ENCODE measurements around the gene TMPRSS3.

Gene TMPRSS3

DNA sequence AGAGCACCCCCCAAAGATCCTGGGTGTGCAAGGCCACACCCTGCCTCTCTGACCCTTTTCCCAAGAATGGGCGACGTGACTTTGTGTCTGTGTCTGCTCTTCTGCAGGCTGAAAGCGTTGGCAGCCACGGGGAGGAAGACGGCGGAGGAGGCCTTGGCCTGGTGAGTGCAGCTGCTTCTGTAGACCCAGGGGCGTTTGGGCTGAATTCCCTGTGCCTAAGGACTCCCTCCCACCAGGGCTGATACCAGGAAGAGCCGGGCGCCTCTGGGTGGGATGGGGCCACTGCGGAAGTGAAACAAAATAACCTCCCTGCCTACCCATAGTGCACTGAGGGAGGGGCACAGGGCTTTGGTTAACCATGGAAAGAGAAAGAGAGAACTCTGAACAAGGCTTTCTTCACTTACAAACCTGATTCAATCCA lies 10.4 kb upstream of the TMPRSS3 start:
- no peak for DNase-seq

DNA sequence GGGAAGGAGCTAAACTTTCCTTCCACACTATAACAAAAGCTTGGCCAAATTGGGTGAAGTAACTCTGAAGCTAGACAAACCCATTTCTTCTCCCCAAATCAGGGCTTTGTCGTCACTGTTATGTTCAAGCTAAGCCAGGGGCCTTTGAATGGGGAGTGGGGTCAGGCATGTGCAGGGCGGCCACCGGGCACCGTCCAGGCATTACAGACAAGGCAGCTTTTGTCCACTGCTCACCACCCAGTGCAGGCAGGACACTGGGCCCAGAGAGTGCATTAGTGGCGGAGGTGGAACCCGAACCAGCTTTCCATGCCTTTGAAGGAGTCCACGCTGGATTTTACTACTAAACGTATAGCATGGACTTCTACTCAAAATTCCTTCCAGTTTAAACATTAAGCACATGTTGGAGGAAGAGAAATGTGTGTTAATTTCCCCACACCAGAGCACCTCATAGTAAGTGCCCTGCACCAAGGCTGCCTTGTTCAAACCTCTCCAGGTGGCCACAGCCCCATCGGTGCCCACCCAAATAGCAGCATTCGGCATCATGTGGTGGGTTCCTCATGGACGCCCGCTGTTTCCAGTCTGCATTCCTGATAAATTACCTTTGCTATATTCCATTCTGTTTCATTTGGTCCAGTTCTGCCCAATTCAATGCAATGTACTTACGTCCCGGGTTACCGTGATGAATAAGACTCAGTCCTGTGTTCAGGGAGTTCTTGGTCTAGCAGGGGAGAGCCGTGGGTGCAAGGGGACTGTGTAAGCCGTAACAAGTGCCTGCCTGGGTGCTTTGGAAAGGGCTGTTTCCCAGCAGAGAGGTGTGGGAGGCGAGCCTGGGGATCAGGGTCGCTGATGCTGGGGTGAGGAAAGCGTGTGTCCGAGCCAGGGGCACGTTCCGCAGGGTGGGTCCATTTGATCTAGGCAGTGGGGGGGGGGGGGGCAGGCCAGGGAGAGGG lies 9.5 kb upstream of the TMPRSS3 start:
- no peak for DNase-seq

DNA sequence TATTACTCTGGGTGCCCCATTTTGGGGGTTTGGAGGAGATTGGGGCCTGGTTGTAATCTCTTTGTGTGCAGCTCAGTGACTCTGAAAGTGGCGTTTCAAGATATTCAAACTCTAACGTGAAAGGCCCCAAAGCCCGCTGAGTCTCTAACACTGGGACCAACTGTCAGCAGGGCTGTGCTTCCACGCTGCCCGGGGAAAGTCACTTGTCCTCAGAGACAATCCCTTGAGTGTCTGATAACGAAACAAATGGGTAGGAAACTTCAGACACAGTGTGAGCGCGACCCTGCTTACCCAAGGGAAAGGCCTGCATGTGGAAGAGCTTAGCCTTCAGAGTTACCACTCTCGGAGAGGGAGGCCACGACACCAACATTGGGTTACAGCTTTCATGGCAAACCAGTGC lies 8.7 kb upstream of the TMPRSS3 start:
- DNase-seq: no peak

DNA sequence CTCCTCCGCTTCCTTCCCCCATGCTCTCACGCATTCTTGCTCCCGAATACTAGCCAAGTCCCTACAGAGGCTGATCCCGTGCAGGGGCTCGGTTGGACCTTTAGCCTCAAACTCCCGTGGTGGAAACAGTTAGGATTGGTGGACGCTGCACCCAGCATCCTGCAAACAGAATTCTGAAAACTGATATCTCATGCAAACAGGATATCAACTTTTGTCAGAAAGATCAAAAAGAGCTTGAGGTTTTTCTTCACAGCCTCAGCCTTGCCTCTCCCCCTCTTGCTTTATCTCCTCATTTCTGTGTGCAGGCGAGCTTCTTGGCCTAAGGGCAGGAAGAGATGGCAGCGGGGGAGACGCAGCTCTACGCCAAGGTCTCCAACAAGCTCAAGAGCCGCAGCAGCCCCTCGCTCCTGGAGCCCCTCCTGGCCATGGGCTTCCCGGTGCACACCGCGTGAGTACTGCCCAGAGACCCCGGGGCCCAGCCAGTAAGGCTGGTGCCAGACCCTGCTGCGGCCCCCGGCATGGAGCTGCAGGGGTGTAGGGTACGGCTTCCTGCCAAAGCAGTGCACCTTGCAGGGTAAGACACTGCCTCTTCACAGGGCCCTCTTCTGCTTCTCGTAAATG lies 7.9 kb upstream of the TMPRSS3 start, which contains the start of gene UBASH3A:
Gene UBASH3A, plus strand, starts transcription at position 292 of the 621 bp plus-strand sequence. Its CDS starts 44 bp downstream, at position 336.
- DNase-seq: no peak

DNA sequence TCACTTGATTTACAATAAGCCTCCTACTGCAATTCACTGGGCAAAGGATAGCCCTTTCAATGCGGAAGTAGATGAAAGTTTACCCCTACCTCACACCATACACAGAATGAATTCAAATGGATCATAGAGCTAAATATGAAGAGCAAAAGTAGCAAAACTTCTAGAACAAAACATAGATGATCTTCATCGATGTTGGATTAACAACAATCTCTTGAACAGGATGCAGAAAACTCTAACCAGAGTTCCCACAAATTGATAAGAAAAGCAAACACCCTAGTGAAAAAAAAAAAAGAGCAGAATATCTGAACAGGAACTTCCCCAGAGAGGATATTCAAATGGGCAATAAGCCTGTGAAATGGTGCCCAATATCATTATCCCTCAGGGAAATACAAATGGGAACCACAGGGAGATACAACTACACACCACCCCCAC lies 6.0 kb upstream of the TMPRSS3 start:
- no peak for DNase-seq

DNA sequence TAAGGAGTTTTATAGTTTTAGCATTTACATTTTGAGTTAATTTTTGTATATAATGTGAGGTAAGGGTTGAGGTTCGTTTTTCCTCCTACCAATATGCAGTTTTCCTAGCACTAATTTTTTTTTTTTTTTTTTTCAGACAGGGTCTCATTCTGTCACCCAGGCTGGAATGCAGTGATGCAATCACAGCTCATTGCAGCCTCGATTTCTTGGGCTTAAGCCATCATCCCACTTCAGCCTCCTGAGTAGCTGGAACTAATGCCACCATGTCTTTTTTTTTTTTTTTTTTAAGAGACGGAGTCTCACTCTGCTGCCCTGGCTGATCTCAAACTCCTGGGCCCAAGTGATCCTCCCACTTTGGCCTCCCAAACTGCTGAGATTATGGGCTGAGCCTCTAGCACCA lies 5.3 kb upstream of the TMPRSS3 start:
- DNase-seq: no peak

DNA sequence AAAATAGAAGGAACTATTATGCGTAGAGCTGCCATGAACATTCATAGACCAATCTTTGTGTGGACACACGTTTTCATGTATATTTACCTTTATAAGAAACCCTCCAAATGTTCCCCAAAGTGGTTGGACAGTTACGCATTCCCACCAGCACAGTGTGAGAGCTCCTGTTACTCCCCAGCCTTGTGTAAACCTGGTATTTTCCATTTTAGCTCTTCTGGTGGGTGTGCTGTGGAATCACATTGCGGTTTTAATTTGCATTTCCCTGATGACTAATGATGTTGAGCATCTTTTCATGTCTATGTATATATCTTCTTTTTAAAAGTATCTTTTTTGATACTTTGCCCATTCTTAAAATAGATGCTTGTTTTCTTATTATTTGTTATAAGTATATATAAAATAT lies 4.7 kb upstream of the TMPRSS3 start:
- no peak for DNase-seq

DNA sequence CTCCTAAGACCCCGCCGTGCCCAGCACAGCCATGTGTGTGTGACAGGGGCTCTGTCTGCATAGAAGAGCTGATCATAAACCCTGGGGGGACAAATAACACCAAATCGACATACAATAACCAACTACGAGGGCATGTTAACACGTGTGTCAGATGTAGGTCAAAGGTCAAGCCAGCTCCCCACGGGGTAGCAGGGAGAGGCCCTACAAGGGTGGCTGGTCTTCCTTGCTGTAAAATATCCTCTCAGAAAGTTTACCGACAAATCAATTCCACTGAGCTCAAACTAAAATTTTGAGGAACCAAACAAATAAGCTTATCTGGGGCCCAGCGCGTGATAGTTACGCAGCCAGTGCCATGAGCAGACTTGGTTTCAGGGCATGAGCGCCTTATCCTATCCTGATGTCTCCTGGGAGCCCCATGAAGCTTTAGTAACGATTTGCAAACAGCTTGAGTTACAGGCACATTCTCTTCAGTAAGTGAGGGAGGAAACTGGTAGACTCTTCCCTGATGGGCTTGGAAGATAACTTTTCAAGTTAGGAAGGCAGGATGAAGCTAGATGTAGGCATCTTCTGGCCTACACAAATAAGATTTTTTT lies 2.7 kb upstream of the TMPRSS3 start:
- no peak for DNase-seq

DNA sequence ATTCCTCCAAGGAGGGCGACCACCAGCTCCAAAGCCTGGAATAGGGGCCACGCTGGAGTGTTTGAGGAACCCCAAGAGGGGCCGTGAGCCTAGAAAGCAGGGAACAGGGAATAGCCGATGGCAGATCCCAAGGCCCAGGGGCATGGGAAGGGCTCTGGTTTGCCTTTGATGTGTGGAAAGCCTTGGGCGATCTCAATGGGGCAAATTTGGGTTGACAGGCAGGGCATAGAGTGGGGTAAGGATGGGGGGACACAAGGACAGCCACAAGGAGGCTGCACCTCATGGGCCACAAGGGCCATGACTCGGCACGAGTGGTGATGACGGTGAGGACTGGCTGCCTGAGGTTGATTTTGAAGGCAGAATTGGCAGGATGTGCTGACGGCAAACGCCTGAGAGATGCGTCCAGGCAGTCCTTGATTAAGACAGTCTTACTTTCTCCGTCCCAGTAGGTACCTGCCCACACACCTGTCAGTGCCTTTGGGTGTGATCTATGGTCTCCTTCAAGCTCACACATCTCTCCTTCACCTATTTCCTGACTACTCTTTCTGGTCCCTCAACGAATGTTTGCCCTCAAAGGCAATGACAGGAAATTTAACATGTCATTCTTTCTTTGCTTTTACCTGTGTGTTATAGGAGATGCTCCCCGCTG lies 2.0 kb upstream of the TMPRSS3 start:
- no peak for DNase-seq

DNA sequence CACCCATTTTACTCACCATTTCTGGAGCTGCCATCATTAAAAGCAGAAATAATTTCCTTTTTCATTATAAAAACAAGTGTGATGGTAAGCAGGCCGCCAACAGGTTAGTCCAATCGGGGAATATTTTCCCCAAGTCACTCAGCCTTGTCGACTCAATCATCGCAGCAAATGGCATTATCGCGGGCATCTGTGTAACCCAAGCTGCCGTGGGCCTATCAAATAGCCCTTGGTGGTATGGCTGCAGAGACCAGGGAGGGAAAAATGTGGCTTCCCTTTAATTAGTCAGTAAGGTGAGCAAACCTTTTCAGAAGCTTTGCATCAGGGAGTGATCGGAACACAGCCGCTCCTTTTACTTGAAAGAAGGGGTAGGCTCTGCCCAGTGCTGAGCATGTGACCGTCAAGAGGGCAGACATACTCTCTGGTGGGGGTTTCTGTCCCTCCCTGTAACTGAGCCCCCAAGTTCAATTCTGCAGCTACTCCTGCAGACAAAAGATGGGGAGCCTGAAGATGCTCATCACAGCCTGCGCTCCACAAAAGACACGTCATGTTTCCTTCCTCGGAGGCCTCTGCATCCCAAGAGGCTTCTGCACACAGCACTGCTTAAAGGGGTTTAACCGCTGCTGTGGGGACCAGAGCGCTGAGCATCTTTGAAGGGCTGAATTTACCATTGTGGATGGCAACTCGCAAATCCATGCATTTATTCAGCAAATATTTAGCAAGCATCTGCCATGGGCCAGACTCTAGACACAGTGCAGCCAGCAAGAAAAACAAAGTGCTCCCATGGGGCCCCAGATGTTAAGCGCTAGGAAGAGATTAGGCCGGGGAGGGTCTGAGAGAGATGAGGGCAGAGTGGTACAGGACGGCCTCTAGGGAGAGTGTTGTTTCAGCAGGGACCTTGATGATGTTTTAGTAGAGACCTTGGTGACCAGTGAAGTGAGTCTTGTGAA lies 1.2 kb upstream of the TMPRSS3 start:
- no peak for DNase-seq

DNA sequence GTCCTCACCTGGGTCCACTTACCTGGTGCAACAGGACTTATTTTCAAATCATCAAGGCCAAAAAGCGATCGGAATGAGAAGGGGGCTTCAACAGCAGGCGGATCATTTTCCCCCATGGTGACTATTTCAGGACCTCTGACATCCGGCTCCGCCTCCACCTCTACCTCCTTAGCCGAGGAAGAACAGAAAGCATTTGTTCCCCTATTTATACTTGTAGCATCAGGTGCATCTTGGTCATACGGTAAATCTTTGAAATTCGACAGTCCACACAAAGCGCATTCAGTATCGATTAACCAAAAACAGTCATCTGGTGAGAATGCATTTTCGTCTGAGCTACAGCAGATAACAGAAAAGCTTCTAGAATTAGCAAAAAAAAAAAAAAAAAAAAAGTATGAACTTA lies 550 bp downstream of the TMPRSS3 start:
- DNase-seq: no peak

DNA sequence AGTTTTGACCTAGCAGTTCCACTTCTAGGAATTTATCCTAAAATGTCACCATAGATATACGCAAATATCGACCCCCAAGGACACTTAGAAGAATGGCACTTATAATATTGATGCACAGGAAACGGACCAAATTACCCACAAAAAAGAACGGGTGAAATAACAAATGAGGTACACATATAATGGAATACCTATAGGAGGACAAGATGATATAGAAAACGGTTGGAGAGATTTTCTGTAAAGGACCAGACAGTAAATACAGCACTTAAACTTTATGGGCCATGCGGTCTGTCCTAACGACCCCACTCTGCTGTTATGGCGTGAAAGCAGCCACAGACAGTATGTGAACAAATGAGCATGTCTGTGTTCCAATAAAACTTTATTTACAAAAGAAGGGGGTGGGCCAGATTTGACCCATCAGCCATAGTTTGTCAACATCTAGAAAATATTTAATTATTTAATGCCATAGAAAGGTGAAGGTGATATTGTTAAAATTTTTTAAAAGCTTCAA lies 2.4 kb downstream of the TMPRSS3 start:
- no peak for DNase-seq

DNA sequence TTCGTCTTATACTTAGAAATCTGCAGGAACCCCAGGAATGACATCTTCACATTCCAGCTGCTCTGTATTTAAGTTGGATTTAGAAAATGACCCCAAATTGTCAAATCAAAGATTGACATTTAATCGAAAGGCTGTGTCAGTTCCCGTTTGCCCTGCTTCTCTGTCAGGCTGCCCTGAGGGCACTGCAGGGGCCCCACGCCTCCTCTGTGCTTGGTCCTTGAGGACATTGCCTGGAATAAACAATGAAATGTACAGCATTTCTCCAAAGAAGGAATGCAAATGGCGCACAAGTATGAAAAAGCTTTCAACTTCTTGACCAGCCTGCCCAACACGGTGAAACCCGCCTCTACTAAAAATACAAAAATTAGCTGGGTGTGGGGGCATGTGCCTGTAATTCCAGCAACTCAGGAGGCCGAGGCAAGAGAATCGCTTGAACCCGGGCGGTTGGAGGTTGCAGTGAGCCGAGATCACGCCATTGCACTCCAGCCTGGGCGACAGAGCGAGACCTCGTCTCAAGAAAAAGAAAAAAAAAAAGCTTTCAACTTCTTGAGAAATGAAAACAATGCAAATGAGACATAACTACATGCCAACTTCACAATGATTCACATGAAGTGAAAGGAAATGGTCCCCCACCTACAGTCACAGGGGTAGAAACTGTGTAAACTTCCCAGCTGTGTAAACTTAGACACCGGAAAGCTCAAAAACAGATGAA lies 3.0 kb downstream of the TMPRSS3 start:
- DNase-seq: no peak

DNA sequence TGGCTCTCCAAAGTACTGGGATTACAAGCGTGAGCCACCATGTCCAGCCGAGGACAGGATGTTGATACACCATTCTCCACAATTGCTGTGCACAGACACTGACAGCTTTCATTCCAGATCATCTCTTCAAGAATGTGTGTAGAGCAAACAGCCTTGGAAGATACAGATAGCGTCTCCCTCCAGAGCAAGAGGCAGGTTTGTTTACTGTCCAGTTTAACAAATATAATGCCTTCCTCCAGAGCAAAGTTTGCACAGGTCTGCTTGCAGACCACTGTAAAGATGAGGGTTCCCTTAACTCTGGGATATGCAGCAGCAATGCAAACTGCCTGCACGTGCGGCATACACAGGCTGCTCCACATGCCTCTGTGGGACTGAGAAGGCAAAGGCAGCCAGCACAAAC lies 4.6 kb downstream of the TMPRSS3 start:
- no peak for DNase-seq

DNA sequence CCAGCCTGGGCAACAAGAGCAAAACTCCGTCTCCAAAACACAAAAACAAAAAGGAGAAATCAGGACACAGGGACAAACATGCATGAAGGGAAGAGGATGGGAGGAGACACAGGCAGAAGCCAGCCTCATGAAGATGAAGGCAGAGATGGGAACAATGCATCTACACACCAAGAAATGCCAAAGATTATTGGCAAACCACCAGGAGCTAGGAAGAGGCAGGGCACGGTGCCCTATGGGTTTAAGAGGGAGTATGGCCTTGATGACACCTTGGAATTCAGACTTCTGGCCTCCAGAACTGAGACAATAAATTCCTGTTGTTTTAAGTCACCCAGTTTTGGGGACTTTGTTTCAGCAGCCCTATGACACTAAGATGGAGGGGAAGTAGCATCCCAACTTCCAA lies 5.2 kb downstream of the TMPRSS3 start:
- DNase-seq: no peak

DNA sequence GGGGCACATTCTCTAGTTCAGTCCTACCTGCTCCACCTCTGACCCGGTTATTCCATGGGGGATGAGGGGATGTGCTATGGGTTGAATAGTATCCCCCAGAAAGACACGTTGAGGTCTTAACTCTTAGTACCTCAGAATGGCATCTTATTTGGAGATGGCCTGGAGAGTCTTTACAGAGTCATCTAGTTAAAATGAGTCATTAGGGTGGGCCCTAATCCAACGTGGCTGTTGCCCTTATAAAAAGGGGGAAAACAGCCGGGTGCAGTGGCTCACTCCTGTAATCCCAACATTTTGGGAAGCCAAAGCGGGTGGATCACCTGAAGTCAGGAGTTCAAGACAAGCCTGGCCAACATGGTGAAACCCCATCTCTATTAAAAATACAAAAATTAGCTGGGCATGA lies 5.7 kb downstream of the TMPRSS3 start:
- DNase-seq: no peak

DNA sequence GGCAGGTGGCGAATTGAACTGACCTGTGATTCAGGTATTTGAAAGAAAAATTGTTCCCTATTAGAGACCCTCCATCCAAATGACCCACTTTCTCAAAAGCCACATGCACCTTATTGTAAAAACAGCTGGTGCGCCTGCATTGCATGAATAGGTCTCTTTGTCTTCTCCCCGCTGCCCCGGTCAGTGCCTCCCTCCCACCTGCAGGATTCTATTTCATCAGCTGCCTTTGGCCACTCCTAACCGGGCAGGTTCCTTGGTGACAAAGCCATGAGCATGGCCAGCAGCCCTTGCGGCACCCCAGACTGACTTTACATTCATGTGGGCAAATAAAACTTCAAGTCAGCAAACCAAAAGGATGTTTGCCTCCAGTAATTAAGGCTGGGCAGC lies 6.4 kb downstream of the TMPRSS3 start:
- DNase-seq: no peak

DNA sequence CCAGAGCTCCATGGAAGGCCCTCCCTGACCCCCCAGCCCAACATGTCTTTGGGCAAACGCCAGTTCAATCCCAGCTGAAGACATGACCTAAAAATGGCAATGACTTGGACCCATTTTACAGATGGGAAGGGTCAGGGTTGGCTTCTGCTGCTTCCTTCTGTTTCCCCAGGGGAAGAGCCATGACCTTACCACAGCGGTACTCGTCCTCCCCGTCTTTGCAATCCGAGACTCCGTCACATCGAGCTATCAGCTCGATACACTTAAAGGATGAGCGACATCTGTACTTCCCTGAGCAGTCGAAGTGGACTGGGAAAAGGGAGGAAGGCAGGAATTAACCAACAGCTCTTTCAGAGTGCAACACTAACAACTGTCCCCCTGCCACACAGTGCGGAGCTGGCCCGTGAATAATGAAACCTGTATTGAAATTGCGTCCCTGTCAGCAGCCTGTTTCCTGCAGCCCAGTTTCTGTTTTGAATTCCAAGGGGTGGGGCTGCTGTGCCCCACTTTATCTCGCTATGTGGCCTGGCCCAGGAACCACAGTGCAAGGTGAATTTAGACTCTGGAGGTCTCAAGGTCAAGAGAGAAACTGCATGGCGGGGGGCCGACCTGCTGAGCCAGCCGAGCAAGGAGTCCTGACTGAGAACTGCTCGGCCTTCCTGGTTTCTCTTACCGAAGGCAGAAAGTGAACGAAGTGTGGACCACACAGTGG lies 7.0 kb downstream of the TMPRSS3 start:
- no peak for DNase-seq

DNA sequence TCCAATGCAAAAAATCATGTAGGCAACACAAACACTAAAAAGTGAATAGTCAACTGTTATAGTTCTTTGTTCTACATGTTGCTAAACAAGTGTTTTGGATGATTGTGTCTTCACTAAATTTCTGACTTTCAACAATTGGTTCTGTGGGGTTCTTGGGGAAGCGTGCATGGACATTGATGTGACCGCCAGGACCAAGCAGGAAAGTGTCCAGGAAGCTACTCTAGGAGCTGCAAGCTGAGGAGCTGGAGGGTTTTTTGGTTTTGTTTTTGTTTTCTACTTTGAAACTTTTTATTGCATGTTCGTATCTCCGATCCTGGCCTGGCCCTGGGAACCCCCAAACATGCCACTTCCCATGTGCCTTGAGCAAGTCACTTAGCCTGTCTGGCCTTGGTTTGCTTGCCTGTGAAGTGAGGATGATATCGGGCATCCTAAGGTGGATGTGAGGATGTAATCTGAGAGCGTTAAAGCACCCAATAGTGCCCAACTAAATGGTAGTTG lies 8.0 kb downstream of the TMPRSS3 start:
- no peak for DNase-seq

DNA sequence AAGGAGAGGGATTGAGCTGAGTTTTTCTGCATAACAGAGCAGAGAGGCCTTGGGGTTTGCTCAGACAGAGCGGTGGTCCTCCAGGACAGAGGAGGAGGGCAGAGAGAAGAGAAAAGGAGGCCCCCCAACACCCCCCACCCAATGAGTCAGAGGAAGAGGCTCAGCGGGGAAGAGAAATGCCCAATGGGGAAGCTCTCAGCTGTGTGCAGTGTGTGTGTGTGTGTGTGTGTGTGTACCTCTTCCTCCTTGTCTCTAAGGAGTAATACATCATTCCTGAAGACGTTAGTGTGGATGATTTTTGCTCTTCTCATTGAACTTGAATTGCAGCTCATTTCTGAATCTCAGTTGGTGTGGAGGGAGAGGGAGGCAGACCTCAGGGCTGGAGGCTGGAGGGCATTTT lies 8.7 kb downstream of the TMPRSS3 start:
- DNase-seq: no peak

All from NCI-H187 treated with DMSO at 0.1 percent for 48 hours (cell line).